Sigmoid colon (tissue), 4 donors: Measurements from ENCODE around the gene ZFP92.

ENCODE experiments used
- EP300 ChIP-seq, 4 donors: sonication (generic); formaldehyde crosslinking; IDR thresholded peaks; one replicate each; pipeline ENCODE4 v1.6.1; 2017; ENCODE audit warnings: antibody characterized with exemption in 4 of 4
- POLR2A ChIP-seq, 2 donors: fragments of 450-650 bp; IDR thresholded peaks; one replicate each; pipeline ENCODE4 v1.6.1; 2016; ENCODE audit warnings: antibody characterized with exemption in 2 of 2, mild to moderate bottlenecking in 2 of 2, moderate library complexity in 2 of 2
- POLR2AphosphoS5 ChIP-seq, 4 donors: sonication (generic); formaldehyde crosslinking; IDR thresholded peaks; one replicate each; pipeline ENCODE4 v1.6.1; 2017; ENCODE audit warnings: antibody characterized with exemption in 4 of 4
- TF ChIP-seq, protein P1 (sequence below), 4 experiments: fragments of 450-650 bp in 3 of 4; fragments of 200-600 bp in 1 of 4; IDR thresholded peaks; one replicate each; pipeline ENCODE4 v1.5.1; 2016 to 2019; ENCODE audit warnings: antibody characterized with exemption in 4 of 4, mild to moderate bottlenecking in 3 of 4, moderate library complexity in 2 of 4

GRCh38 chrX:153377727-153378126, 33.5 kb upstream of the ZFP92 start:
- TF ChIP-seq, protein P1, sequence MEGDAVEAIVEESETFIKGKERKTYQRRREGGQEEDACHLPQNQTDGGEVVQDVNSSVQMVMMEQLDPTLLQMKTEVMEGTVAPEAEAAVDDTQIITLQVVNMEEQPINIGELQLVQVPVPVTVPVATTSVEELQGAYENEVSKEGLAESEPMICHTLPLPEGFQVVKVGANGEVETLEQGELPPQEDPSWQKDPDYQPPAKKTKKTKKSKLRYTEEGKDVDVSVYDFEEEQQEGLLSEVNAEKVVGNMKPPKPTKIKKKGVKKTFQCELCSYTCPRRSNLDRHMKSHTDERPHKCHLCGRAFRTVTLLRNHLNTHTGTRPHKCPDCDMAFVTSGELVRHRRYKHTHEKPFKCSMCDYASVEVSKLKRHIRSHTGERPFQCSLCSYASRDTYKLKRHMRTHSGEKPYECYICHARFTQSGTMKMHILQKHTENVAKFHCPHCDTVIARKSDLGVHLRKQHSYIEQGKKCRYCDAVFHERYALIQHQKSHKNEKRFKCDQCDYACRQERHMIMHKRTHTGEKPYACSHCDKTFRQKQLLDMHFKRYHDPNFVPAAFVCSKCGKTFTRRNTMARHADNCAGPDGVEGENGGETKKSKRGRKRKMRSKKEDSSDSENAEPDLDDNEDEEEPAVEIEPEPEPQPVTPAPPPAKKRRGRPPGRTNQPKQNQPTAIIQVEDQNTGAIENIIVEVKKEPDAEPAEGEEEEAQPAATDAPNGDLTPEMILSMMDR (IDR thresholded peaks at IDR 0.05) = no peak
- TF ChIP-seq POLR2A (IDR thresholded peaks at IDR 0.05) (no peak), POLR2AphosphoS5 (IDR thresholded peaks at IDR 0.05) (no peak), EP300 (IDR thresholded peaks at IDR 0.05) (no peak)
